HEK293 (cell line): ENCODE data around the gene MDN1.
A peak's percentile ranks its signal among the peaks of the same experiment; 100 is the strongest.

Experiments
- CTCF ChIA-PET: fragments of 350-600 bp; formaldehyde crosslinking; extraction: SDS; loops from one replicate; lab custom pipeline; 2021; ENCODE audit warnings: antibody characterized with exemption; lab: Yijun Ruan, JAX
- POLR2A ChIA-PET: fragments of 300-600 bp; formaldehyde crosslinking; extraction: SDS; loops from one replicate; lab custom pipeline; 2020; ENCODE audit warnings: antibody characterized with exemption, inconsistent platforms; lab: Yijun Ruan, JAX
- H3K27ac ChIP-seq: fragments of 200-500 bp; sonication (Bioruptor generic); 2 replicates; pipeline ENCODE4 v1.5.1; 2014; ENCODE audit warnings: low read depth, low read length, control low read depth, inconsistent platforms; ENCODE audit errors: extremely low read depth
- H3K36me3 ChIP-seq, 2 experiments: fragments of 200-500 bp in 1 of 2; sonication (Bioruptor generic) in 1 of 2; 1 replicate in 1 of 2; 2 replicates in 1 of 2; pipeline ENCODE4 v1.5.1; 2014 to 2017; ENCODE audit warnings: inconsistent platforms in 2 of 2, low read length in 2 of 2; ENCODE audit not compliant: control insufficient read depth in 2 of 2, insufficient read depth in 1 of 2
- H3K4me1 ChIP-seq: fragments of 200-500 bp; sonication (Bioruptor generic); 2 replicates; pipeline ENCODE4 v1.5.1; 2014; ENCODE audit warnings: mild to moderate bottlenecking, low read length, inconsistent platforms; ENCODE audit not compliant: control insufficient read depth, insufficient read depth
- H3K4me3 ChIP-seq: 2 replicates; pipeline ENCODE4 v1.5.1; 2011; ENCODE audit warnings: low read depth, mild to moderate bottlenecking, control low read depth, low read length, moderate library complexity
- H3K9me3 ChIP-seq: fragments of 200-500 bp; sonication (Bioruptor generic); 2 replicates; pipeline ENCODE4 v1.5.1; 2014; ENCODE audit warnings: low read depth, low read length, inconsistent platforms; ENCODE audit not compliant: control insufficient read depth, insufficient read depth
- FEZF1 ChIP-seq: fragments of 450-650 bp; formaldehyde crosslinking; IDR thresholded peaks from 2 replicates; pipeline ENCODE4 v1.5.1; 2016; ENCODE audit warnings: missing biosample characterization, missing genetic modification characterization
- HOXD13 ChIP-seq: sonication (generic); formaldehyde crosslinking; IDR thresholded peaks from 2 replicates; pipeline ENCODE4 v1.8.0; 2022; ENCODE audit warnings: missing genetic modification reagents, borderline replicate concordance
- KLF10 ChIP-seq: fragments of 450-650 bp; IDR thresholded peaks from 2 replicates; pipeline ENCODE4 v1.5.1; 2018; ENCODE audit warnings: missing biosample characterization, mild to moderate bottlenecking, missing genetic modification characterization
- RBAK ChIP-seq: fragments of 450-650 bp; formaldehyde crosslinking; IDR thresholded peaks from 2 replicates; pipeline ENCODE4 v1.5.1; 2016; ENCODE audit warnings: missing biosample characterization, missing genetic modification characterization
- SP2 ChIP-seq: fragments of 450-650 bp; formaldehyde crosslinking; IDR thresholded peaks from 2 replicates; pipeline ENCODE4 v1.5.1; 2016; ENCODE audit warnings: missing biosample characterization, missing genetic modification characterization
- ZNF148 ChIP-seq: fragments of 450-650 bp; formaldehyde crosslinking; IDR thresholded peaks from 2 replicates; pipeline ENCODE4 v1.5.0; 2017; ENCODE audit warnings: missing biosample characterization, missing genetic modification characterization, borderline replicate concordance
- ZNF184 ChIP-seq: fragments of 450-650 bp; IDR thresholded peaks from 2 replicates; pipeline ENCODE4 v1.5.1; 2018; ENCODE audit warnings: missing biosample characterization, mild to moderate bottlenecking, missing genetic modification characterization
- ZNF324 ChIP-seq: fragments of 450-650 bp; formaldehyde crosslinking; IDR thresholded peaks from 2 replicates; pipeline ENCODE4 v1.5.1; 2016; ENCODE audit warnings: missing biosample characterization, missing genetic modification characterization
- ZNF350 ChIP-seq: fragments of 450-650 bp; formaldehyde crosslinking; IDR thresholded peaks from 2 replicates; pipeline ENCODE4 v1.5.0; 2017; ENCODE audit warnings: missing biosample characterization, mild to moderate bottlenecking, missing genetic modification characterization
- ZNF37A ChIP-seq: fragments of 450-650 bp; IDR thresholded peaks from 2 replicates; pipeline ENCODE4 v1.5.1; 2018; ENCODE audit warnings: missing biosample characterization, missing genetic modification characterization
- ZNF48 ChIP-seq: fragments of 450-650 bp; formaldehyde crosslinking; IDR thresholded peaks from 2 replicates; pipeline ENCODE4 v1.5.1; 2016; ENCODE audit warnings: missing biosample characterization, missing genetic modification characterization
- ZNF530 ChIP-seq: fragments of 450-650 bp; formaldehyde crosslinking; IDR thresholded peaks from 2 replicates; pipeline ENCODE4 v1.5.1; 2016; ENCODE audit warnings: low read depth, missing biosample characterization, missing genetic modification characterization
- ZNF544 ChIP-seq: fragments of 450-650 bp; formaldehyde crosslinking; IDR thresholded peaks from 2 replicates; pipeline ENCODE4 v1.5.0; 2017; ENCODE audit warnings: missing biosample characterization, missing genetic modification characterization
- ZNF621 ChIP-seq: fragments of 450-650 bp; formaldehyde crosslinking; IDR thresholded peaks from 2 replicates; pipeline ENCODE4 v1.5.1; 2017; ENCODE audit warnings: missing biosample characterization, missing genetic modification characterization
- ZNF660 ChIP-seq: fragments of 450-650 bp; IDR thresholded peaks from 2 replicates; pipeline ENCODE4 v1.5.1; 2018; ENCODE audit warnings: missing biosample characterization, mild to moderate bottlenecking, missing genetic modification characterization
- TF ChIP-seq, protein P1 (sequence below): fragments of 450-650 bp; formaldehyde crosslinking; IDR thresholded peaks from 2 replicates; pipeline ENCODE4 v1.5.1; 2016; ENCODE audit warnings: missing biosample characterization, missing genetic modification characterization
- TF ChIP-seq, protein P2 (sequence below): fragments of 450-650 bp; formaldehyde crosslinking; IDR thresholded peaks from 2 replicates; pipeline ENCODE4 v1.5.1; 2017; ENCODE audit warnings: missing biosample characterization, missing genetic modification characterization
- TF ChIP-seq, protein P3 (sequence below): fragments of 450-650 bp; IDR thresholded peaks from 2 replicates; pipeline ENCODE4 v1.5.1; 2018; ENCODE audit warnings: missing biosample characterization, missing genetic modification characterization
- TF ChIP-seq, protein P4 (sequence below): fragments of 450-650 bp; formaldehyde crosslinking; IDR thresholded peaks from 2 replicates; pipeline ENCODE4 v1.5.1; 2016; ENCODE audit warnings: missing biosample characterization, missing genetic modification characterization, borderline replicate concordance

The MDN1 gene

DNA sequence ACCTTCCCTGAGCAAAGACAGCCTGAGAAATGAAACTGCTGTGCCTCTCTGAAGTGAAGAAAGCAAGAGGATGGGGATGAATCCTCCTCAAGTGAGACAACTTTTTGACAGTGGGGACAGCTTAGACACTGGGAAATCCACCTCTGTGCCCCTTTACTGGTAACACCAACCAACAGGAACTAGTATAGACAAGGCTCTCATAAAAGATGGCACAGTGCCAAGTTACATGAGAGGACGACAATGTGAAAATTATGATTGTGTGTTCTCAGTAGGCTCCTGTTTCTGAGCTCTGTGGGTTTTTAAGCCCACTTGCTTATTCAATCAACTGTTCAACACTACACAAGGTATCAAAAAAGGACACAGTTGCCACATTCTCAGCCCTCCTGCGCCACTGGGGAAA, 139.4 kb downstream of the MDN1 start:
- Histone ChIP-seq H3K4me1 (no peaks in the 10 kb centered on the region), H3K9me3 (no peaks in the 10 kb centered on the region), H3K4me3 (no peak overlapping the region), H3K27ac (no peak overlapping the region), H3K36me3 (peaks cover 28 to 97% of the 10 kb centered on the region in 2 experiments)
- TF ChIP-seq, protein P1, sequence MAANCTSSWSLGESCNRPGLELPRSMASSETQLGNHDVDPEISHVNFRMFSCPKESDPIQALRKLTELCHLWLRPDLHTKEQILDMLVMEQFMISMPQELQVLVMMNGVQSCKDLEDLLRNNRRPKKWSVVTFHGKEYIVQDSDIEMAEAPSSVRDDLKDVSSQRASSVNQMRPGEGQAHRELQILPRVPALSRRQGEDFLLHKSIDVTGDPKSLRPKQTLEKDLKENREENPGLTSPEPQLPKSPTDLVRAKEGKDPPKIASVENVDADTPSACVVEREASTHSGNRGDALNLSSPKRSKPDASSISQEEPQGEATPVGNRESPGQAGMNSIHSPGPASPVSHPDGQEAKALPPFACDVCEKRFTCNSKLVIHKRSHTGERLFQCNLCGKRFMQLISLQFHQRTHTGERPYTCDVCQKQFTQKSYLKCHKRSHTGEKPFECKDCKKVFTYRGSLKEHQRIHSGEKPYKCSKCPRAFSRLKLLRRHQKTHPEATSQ, result no peak
- TF ChIP-seq ZNF184 (tag by site-specific recombination), result 0 out of 2 replicates have a peak, but pooled peaks have one; percentile 33
- TF ChIP-seq ZNF350, result peak; percentile 73
- TF ChIP-seq ZNF37A (tag by site-specific recombination), result 0 out of 2 replicates have a peak, but pooled peaks have one; percentile 17
- peak; percentile 60; the same call in 1 of the 2 replicates for TF ChIP-seq ZNF544 (tag by site-specific recombination)
- TF ChIP-seq FEZF1 (tag by site-specific recombination), result no peak
- POLR2A ChIA-PET, result no interaction called here
- CTCF ChIA-PET, result no interaction called here

DNA sequence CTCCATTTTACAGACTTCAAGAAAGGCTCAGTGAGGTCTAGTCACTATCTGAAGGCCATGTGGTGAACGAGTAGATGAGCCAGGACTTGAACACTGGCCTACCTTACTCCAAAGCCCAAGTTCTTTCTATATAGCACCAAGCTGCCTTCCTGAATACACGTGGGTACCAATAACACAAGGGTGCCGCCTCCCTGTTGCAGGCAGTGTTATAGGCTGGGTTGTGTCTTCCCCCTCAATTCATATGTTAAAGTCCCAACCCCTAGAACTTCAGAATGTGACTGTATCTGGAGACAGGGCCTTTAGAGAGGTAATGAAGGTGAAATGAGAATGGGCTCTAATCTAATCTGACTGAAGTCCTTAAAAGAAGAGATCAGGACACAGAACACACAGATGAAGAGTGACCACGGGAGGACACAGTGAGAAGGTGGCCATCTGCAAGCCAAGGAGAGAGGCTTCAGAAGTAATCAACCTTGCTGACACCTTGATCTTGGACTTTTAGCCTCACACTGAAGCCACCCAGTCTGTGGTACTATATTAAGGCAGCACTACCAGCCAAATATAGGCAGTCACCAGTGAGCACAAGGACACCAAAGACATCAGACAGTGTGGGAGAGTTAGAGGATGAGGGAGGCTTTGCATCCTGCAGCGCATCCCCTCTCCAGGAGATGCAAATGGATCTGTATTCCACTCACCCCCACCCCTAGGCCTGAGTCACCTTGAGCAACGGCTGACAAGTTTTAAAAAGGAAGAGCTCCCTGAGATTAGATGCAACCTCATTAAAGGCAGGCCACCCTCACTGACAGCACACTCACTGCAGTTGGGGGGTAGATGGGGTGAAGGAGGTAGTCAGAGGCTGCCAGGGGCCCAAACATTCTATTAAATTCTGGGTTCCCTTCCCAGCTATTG, 140.1 kb downstream of the MDN1 start:
- Histone ChIP-seq H3K36me3 (peaks cover 28 to 97% of the 10 kb centered on the region in 2 experiments), H3K9me3 (no peaks in the 10 kb centered on the region), H3K4me1 (no peaks in the 10 kb centered on the region), H3K4me3 (no peak overlapping the region), H3K27ac (no peak overlapping the region)
- CTCF ChIA-PET, result no interaction called here
- POLR2A ChIA-PET, result no interaction called here
- TF ChIP-seq ZNF324 (tag by site-specific recombination), result no peak
- TF ChIP-seq HOXD13, result no peak
- TF ChIP-seq, protein P2, sequence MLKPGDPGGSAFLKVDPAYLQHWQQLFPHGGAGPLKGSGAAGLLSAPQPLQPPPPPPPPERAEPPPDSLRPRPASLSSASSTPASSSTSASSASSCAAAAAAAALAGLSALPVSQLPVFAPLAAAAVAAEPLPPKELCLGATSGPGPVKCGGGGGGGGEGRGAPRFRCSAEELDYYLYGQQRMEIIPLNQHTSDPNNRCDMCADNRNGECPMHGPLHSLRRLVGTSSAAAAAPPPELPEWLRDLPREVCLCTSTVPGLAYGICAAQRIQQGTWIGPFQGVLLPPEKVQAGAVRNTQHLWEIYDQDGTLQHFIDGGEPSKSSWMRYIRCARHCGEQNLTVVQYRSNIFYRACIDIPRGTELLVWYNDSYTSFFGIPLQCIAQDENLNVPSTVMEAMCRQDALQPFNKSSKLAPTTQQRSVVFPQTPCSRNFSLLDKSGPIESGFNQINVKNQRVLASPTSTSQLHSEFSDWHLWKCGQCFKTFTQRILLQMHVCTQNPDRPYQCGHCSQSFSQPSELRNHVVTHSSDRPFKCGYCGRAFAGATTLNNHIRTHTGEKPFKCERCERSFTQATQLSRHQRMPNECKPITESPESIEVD (tag by site-specific recombination), result no peak
- TF ChIP-seq, all 188 proteins: peak for 0

DNA sequence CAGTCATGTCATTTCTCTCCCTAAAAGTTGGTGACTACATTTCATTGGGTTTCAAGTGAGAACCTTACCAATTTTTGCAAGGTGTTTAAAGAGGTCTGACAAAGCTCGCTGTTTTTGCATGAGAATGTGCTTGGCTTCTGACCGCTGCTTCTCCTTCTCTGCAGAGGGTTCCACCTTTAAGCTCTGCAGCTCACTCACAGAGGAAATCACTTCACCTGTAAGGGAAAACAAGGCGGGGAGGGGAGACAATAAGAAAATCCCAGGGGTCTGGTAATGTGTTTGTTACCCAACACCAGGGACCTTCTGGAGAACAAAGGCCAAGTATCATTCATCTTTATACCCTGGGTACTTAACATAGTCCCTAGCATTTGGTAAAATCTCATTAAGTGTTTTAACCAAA, 141.1 kb downstream of the MDN1 start:
- ChIA-PET POLR2A (no interaction called here), CTCF (no interaction called here)
- H3K9me3 ChIP-seq, result no peaks in the 10 kb centered on the region
- peaks cover 25 to 96% of the 10 kb centered on the region in 2 experiments for H3K36me3 ChIP-seq
- H3K4me3 ChIP-seq, result no peak overlapping the region
- H3K4me1 ChIP-seq, result no peaks in the 10 kb centered on the region
- no peak overlapping the region for H3K27ac ChIP-seq
- TF ChIP-seq ZNF621 (tag by site-specific recombination), result no peak
- TF ChIP-seq ZNF48 (tag by site-specific recombination), result no peak
- no peak for TF ChIP-seq RBAK
- TF ChIP-seq SP2 (tag by site-specific recombination), result no peak
- TF ChIP-seq, protein P3, sequence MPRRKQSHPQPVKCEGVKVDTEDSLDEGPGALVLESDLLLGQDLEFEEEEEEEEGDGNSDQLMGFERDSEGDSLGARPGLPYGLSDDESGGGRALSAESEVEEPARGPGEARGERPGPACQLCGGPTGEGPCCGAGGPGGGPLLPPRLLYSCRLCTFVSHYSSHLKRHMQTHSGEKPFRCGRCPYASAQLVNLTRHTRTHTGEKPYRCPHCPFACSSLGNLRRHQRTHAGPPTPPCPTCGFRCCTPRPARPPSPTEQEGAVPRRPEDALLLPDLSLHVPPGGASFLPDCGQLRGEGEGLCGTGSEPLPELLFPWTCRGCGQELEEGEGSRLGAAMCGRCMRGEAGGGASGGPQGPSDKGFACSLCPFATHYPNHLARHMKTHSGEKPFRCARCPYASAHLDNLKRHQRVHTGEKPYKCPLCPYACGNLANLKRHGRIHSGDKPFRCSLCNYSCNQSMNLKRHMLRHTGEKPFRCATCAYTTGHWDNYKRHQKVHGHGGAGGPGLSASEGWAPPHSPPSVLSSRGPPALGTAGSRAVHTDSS (tag by site-specific recombination), result no peak
- TF ChIP-seq, protein P4, sequence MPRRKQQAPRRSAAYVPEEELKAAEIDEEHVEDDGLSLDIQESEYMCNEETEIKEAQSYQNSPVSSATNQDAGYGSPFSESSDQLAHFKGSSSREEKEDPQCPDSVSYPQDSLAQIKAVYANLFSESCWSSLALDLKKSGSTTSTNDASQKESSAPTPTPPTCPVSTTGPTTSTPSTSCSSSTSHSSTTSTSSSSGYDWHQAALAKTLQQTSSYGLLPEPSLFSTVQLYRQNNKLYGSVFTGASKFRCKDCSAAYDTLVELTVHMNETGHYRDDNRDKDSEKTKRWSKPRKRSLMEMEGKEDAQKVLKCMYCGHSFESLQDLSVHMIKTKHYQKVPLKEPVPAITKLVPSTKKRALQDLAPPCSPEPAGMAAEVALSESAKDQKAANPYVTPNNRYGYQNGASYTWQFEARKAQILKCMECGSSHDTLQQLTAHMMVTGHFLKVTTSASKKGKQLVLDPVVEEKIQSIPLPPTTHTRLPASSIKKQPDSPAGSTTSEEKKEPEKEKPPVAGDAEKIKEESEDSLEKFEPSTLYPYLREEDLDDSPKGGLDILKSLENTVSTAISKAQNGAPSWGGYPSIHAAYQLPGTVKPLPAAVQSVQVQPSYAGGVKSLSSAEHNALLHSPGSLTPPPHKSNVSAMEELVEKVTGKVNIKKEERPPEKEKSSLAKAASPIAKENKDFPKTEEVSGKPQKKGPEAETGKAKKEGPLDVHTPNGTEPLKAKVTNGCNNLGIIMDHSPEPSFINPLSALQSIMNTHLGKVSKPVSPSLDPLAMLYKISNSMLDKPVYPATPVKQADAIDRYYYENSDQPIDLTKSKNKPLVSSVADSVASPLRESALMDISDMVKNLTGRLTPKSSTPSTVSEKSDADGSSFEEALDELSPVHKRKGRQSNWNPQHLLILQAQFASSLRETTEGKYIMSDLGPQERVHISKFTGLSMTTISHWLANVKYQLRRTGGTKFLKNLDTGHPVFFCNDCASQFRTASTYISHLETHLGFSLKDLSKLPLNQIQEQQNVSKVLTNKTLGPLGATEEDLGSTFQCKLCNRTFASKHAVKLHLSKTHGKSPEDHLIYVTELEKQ (tag by site-specific recombination), result no peak
- TF ChIP-seq KLF10 (tag by site-specific recombination), result no peak
- TF ChIP-seq ZNF660 (tag by site-specific recombination), result no peak
- no peak for TF ChIP-seq ZNF530 (tag by site-specific recombination)
- TF ChIP-seq ZNF148 (tag by site-specific recombination), result no peak
